ENCODE measurements around the gene OR4D11.

GRCh38 chr11:59545179-59546020 is 42.0 kb downstream of the OR4D11 start:
- no peak for TF ChIP-seq CTCF (IDR thresholded peaks at IDR 0.05)
- TF ChIP-seq POLR2A (IDR thresholded peaks at IDR 0.05) = no peak

Data from Peyer's patch (tissue), 4 donors.